CD4-positive, alpha-beta T cell (primary cell): ENCODE data around the gene LUZP4. TPM values are rescaled to one million over a fixed set of nuclear protein-coding genes. Genes with fewer than 3 reads are reported as not detected.

Experiments used
- ATAC-seq: fragments of 200-7000 bp; cut with Tn5 transposase; one replicate; pipeline ENCODE4 v1.10.0; 2022; ENCODE audit warnings: mild to moderate bottlenecking; ENCODE audit not compliant: poor library complexity
- CTCF ChIA-PET: fragments of 350-600 bp; sonication (Branson Sonifier 250); formaldehyde crosslinking; loops from one replicate; lab custom pipeline; 2021; ENCODE audit warnings: antibody characterized with exemption, inconsistent platforms; lab: Charles Lee
- POLR2A ChIA-PET: fragments of 350-600 bp; sonication (Branson Sonifier 250); formaldehyde crosslinking; loops from one replicate; lab custom pipeline; 2021; ENCODE audit warnings: antibody characterized with exemption, inconsistent platforms; lab: Charles Lee
- DNase-seq, 14 experiments: peaks; one replicate each; pipeline ENCODE4 v3.0.0-alpha.2; 2013 to 2020; ENCODE audit warnings: mixed read lengths in 2 of 14
- H3K27ac ChIP-seq, 2 donors: one replicate each; pipeline versions ENCODE4 v1.5.1 to v1.7.0; 2013; ENCODE audit warnings: low read length in 2 of 2, low read depth in 1 of 2, mild to moderate bottlenecking in 1 of 2
- H3K27me3 ChIP-seq, 2 experiments: 1 replicate in 1 of 2; 2 replicates in 1 of 2; pipeline versions ENCODE4 v1.6.1 to v1.7.0; 2013; ENCODE audit warnings: low read length in 2 of 2, control low read depth in 1 of 2, mild to moderate bottlenecking in 1 of 2, moderate library complexity in 1 of 2; ENCODE audit not compliant: insufficient read depth in 2 of 2, control insufficient read depth in 1 of 2
- H3K36me3 ChIP-seq: one replicate; pipeline ENCODE4 v1.6.1; 2013; ENCODE audit warnings: low read length, control low read depth; ENCODE audit not compliant: insufficient read depth
- H3K4me1 ChIP-seq: one replicate; pipeline ENCODE4 v1.6.1; 2013; ENCODE audit warnings: low read length, control low read depth; ENCODE audit not compliant: insufficient read depth
- H3K4me3 ChIP-seq: one replicate; pipeline ENCODE4 v1.5.1; 2013; ENCODE audit warnings: mild to moderate bottlenecking, low read length, moderate library complexity
- H3K9me3 ChIP-seq, 2 experiments: 1 replicate in 1 of 2; 2 replicates in 1 of 2; pipeline versions ENCODE4 v1.6.1 to v1.7.0; 2013; ENCODE audit warnings: low read length in 2 of 2, mild to moderate bottlenecking in 2 of 2, control low read depth in 1 of 2, moderate library complexity in 1 of 2; ENCODE audit not compliant: control insufficient read depth in 1 of 2, insufficient read depth in 1 of 2
- H3K27ac Mint-ChIP-seq: one replicate; pipeline ENCODE4 v1.8.0; 2020; ENCODE audit warnings: mixed read lengths
- H3K27me3 Mint-ChIP-seq: one replicate; pipeline ENCODE4 v1.8.0; 2021; ENCODE audit warnings: mixed read lengths
- H3K36me3 Mint-ChIP-seq: one replicate; pipeline ENCODE4 v1.8.0; 2021; ENCODE audit warnings: low read depth, mixed read lengths
- H3K4me1 Mint-ChIP-seq: one replicate; pipeline ENCODE4 v1.8.0; 2021; ENCODE audit warnings: low read depth, mixed read lengths
- H3K4me3 Mint-ChIP-seq: one replicate; pipeline ENCODE4 v1.8.0; 2020; ENCODE audit warnings: mild to moderate bottlenecking, mixed read lengths
- H3K9me3 Mint-ChIP-seq: one replicate; pipeline ENCODE4 v1.8.0; 2020; ENCODE audit warnings: mixed read lengths
- intact Hi-C, 2 experiments: fragments of 100-400 bp; cut with DNase I in 1 of 2; cut with micrococcal nuclease in 1 of 2; formaldehyde crosslinking; loops; one replicate each; pipeline versions ENCODE4 v1.15.1 to v1.9.0; 2023 to 2025; cut with DNase I, micrococcal nuclease
- total RNA-seq, 174 experiments: library from RNA in 2 of 174; stranded (reverse) in 2 of 174; gene quantifications; one replicate each; pipeline ENCODE4 v1.2.3 and lab custom pipeline; 2021 to 2026
- TF ChIP-seq, protein P1 (sequence below): fragments of 200-600 bp; IDR thresholded peaks from one replicate; pipeline ENCODE4 v1.8.0; 2022; ENCODE audit warnings: antibody characterized with exemption, mild to moderate bottlenecking

Gene LUZP4
- total RNA-seq, 2 experiments from 2014 or later: not detected

DNA sequence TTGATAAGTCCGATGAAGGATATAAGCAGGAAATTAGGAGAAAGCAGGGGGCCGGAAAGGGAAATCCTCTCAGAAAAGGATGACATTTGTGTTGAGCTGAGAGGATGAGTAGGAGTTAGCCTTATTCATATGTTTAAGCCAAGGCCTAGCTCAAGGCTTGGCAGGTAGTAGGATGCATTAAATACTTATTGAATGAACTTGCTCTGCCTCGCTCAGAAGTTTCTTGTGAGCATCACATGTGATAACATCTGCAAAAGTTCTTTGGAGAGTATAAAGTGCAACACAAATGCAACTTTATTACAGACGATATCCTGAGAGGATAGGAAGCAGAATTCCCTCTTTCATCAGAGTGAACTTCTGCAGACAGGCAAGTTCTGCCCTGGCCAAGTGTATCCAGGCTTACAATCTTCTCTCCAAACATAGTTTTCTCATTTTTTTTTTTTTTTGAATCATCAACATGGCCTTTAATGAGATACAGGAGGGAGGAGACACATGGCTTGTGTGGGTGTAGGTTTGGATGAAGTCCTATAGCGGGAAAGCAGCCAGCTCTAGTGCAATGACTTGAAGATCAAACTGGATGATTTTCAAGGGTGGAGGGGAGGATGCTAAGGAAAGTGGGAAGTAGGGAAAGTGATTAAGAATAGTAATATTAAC lies 48.1 kb downstream of the LUZP4 start:
- no peaks in the 10 kb centered on the region for H3K4me1 Mint-ChIP-seq

DNA sequence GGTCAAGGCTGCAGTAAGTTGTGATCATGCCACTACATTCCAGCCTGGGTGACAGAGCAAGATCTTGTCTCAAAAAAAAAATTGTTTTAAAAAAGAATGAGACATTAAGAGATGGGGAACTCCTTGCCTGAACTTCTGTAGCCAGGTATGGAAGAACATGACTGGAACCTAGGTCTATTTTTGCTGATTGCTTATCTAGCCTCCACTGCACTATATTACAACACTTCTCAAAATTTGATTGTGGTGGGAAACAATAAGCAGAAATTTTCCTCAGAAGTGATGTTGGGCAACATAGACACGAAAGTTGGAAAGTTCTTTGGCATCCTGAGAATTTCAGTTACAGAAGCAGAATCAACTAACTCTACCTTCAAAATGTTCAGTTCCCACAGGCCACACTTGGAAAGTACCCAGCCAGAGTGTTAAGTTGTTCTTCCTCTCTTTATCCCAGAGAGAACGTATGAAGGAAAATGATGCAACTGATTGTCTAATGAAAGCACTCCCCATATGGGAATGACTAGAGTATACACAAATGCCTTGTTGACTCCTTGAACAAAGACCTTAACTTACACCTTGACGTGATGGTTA lies 50.0 kb downstream of the LUZP4 start:
- ChIA-PET CTCF (no interaction called here), POLR2A (no interaction called here)
- Mint-ChIP-seq H3K36me3 (no peaks in the 10 kb centered on the region), H3K27me3 (no peaks in the 10 kb centered on the region), H3K27ac (no peak overlapping the region), H3K9me3 (no peaks in the 10 kb centered on the region), H3K4me1 (no peaks in the 10 kb centered on the region), H3K4me3 (no peak overlapping the region)
- Histone ChIP-seq H3K27me3 (no peaks in the 10 kb centered on the region), H3K36me3 (no peaks in the 10 kb centered on the region), H3K4me1 (no peaks in the 10 kb centered on the region), H3K27ac (no peak overlapping the region), H3K4me3 (no peak overlapping the region), H3K9me3 (no peaks in the 10 kb centered on the region)
- no peak for DNase-seq
- intact Hi-C loops: no loop called here
- TF ChIP-seq, protein P1, sequence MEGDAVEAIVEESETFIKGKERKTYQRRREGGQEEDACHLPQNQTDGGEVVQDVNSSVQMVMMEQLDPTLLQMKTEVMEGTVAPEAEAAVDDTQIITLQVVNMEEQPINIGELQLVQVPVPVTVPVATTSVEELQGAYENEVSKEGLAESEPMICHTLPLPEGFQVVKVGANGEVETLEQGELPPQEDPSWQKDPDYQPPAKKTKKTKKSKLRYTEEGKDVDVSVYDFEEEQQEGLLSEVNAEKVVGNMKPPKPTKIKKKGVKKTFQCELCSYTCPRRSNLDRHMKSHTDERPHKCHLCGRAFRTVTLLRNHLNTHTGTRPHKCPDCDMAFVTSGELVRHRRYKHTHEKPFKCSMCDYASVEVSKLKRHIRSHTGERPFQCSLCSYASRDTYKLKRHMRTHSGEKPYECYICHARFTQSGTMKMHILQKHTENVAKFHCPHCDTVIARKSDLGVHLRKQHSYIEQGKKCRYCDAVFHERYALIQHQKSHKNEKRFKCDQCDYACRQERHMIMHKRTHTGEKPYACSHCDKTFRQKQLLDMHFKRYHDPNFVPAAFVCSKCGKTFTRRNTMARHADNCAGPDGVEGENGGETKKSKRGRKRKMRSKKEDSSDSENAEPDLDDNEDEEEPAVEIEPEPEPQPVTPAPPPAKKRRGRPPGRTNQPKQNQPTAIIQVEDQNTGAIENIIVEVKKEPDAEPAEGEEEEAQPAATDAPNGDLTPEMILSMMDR: no peak
- ATAC-seq: no peak

More for the DNA sequence above, 48.1 kb downstream of the LUZP4 start:
- Mint-ChIP-seq H3K4me3 (no peak overlapping the region), H3K9me3 (no peaks in the 10 kb centered on the region), H3K27ac (no peak overlapping the region), H3K36me3 (no peaks in the 10 kb centered on the region), H3K27me3 (no peaks in the 10 kb centered on the region)
- Histone ChIP-seq H3K4me1 (no peaks in the 10 kb centered on the region), H3K27ac (no peak overlapping the region), H3K4me3 (no peak overlapping the region), H3K27me3 (no peaks in the 10 kb centered on the region), H3K9me3 (no peaks in the 10 kb centered on the region), H3K36me3 (no peaks in the 10 kb centered on the region)
- TF ChIP-seq, protein P1: no peak
- ATAC-seq: no peak
- ChIA-PET CTCF (no interaction called here), POLR2A (no interaction called here)
- DNase-seq: no peak
- intact Hi-C loops: no loop called here

DNA sequence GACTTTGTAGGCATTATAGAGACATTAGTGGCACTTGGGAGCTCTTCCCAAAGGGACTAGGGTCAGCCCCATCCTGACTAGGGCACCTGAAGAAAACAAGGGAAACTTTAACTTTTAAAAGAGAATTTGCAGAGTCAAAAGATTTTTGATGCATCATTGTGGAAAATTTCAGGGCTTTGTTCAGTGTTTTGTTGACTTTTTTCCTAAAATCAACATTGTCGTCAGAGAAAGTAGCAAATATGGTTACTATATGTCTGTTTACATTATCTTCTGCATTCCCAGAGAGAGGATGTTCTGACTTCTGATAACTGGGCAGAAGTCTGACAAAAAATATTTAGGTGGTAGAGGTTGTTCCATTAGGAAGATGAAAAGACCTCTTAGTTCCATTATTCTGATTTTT lies 51.9 kb downstream of the LUZP4 start:
- H3K4me3 ChIP-seq: no peak overlapping the region
- DNase-seq (no peak), ATAC-seq (no peak)
- no peaks in the 10 kb centered on the region for H3K27me3 ChIP-seq
- H3K9me3 Mint-ChIP-seq: no peaks in the 10 kb centered on the region
- no peak overlapping the region for H3K4me3 Mint-ChIP-seq
- no peak overlapping the region for H3K27ac ChIP-seq
- POLR2A ChIA-PET: no interaction called here
- no peaks in the 10 kb centered on the region for H3K27me3 Mint-ChIP-seq
- TF ChIP-seq, protein P1: no peak
- no peaks in the 10 kb centered on the region for H3K36me3 Mint-ChIP-seq
- no peaks in the 10 kb centered on the region for H3K4me1 Mint-ChIP-seq
- H3K27ac Mint-ChIP-seq: no peak overlapping the region
- no peaks in the 10 kb centered on the region for H3K9me3 ChIP-seq
- H3K36me3 ChIP-seq: no peaks in the 10 kb centered on the region
- intact Hi-C loops: no loop called here
- no peaks in the 10 kb centered on the region for H3K4me1 ChIP-seq
- CTCF ChIA-PET: no interaction called here
